ENCODE measurements around the gene ZDHHC9. TPM values are rescaled to one million over a fixed set of nuclear protein-coding genes. Genes with fewer than 3 reads are reported as not detected.
A peak's percentile ranks its signal among the peaks of the same experiment; 100 is the strongest.

ZDHHC9 gene
- total and polyA plus RNA-seq, 2 donors (not counting 1 experiment from before 2014, with no cell fraction given): 1.3 to 6.1 TPM

- TF ChIP-seq EZH2 (IDR thresholded peaks at IDR 0.05; ENCODE audit: borderline replicate concordance, insufficient read depth, low read depth, low read length, poor library complexity, severe bottlenecking): no peak
- TF ChIP-seq, protein P1, sequence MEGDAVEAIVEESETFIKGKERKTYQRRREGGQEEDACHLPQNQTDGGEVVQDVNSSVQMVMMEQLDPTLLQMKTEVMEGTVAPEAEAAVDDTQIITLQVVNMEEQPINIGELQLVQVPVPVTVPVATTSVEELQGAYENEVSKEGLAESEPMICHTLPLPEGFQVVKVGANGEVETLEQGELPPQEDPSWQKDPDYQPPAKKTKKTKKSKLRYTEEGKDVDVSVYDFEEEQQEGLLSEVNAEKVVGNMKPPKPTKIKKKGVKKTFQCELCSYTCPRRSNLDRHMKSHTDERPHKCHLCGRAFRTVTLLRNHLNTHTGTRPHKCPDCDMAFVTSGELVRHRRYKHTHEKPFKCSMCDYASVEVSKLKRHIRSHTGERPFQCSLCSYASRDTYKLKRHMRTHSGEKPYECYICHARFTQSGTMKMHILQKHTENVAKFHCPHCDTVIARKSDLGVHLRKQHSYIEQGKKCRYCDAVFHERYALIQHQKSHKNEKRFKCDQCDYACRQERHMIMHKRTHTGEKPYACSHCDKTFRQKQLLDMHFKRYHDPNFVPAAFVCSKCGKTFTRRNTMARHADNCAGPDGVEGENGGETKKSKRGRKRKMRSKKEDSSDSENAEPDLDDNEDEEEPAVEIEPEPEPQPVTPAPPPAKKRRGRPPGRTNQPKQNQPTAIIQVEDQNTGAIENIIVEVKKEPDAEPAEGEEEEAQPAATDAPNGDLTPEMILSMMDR (IDR thresholded peaks at IDR 0.05): no peak
- Mint-ChIP-seq H3K27ac (peak overlapping the region; percentile 89), H3K4me1 (peaks cover 52% of the 10 kb centered on the region), H3K27me3 (no peaks in the 10 kb centered on the region), H3K9me3 (ENCODE audit: insufficient read depth) (no peaks in the 10 kb centered on the region), H3K4me3 (peak overlapping the region; percentile 49)
- Histone ChIP-seq H3K79me2 (ENCODE audit: control insufficient read depth, insufficient read depth, low read length) (peaks cover 8% of the 10 kb centered on the region), H3K4me1 (ENCODE audit: control insufficient read depth in 2 of 2, insufficient read depth in 2 of 2, low read length in 2 of 2) (peaks cover 61 to 68% of the 10 kb centered on the region in 2 donors), H3K9me3 (ENCODE audit: control extremely low read depth in 1 of 3, control insufficient read depth in 2 of 3, insufficient read depth in 1 of 3, low read length in 2 of 3) (no peaks in the 10 kb centered on the region), H2AFZ (ENCODE audit: insufficient read depth, low read depth, low read length, poor library complexity, severe bottlenecking) (no peak overlapping the region), H3K9ac (ENCODE audit: low read length) (peak overlapping the region; percentile 9), H3K27ac (ENCODE audit: low read length in 2 of 2) (peak overlapping the region; percentile 60 to 72), H3K4me3 (ENCODE audit: control extremely low read depth in 1 of 5, extremely low read depth in 1 of 5, insufficient read depth in 1 of 5, low read depth in 2 of 5, low read length in 4 of 5) (peak overlapping the region in 1 of 5 experiments; percentile 10), H3K36me3 (replicated peaks in 1 of 2; ENCODE audit: control extremely low read depth in 1 of 2, control insufficient read depth in 1 of 2, extremely low read depth in 1 of 2, insufficient read depth in 2 of 2, low read length in 1 of 2) (no peaks in the 10 kb centered on the region), H3K27me3 (replicated peaks in 1 of 4; ENCODE audit: control extremely low read depth in 1 of 4, control insufficient read depth in 3 of 4, insufficient read depth in 4 of 4, low read length in 3 of 4) (no peaks in the 10 kb centered on the region), H3K4me2 (replicated peaks; ENCODE audit: low read depth, low read length, poor library complexity, severe bottlenecking) (peak overlapping the region; percentile 58), H4K20me1 (ENCODE audit: control insufficient read depth, insufficient read depth, low read length, poor library complexity, severe bottlenecking) (no peaks in the 10 kb centered on the region)
- WGBS (ENCODE audit: insufficient coverage): 71% methylated on average over 4 of the region's 8 CpGs
- CTCF ChIA-PET: interaction anchor here (0.8 to 1.7 kb wide), 4 partner anchors 13 to 91 kb away, joined by 3 to 11 read pairs (median 6); no protein-coding TSS in a partner anchor
- intact Hi-C loops (cut with micrococcal nuclease): loop anchor here (1.0 kb wide), 1 partner anchor 10 kb away; the partner anchor contains the start of gene SASH3
- no peak for ATAC-seq (ENCODE audit: low read depth)
- DNase-seq: peak; percentile 5
- POLR2A ChIA-PET: interaction anchor here (1.1 to 4.2 kb wide), 5 partner anchors 10 to 18 kb away, joined by 3 to 23 read pairs (median 8); partner anchors contain the start of gene SASH3
Measured at GRCh38 chrX:129768586-129769466, 74.9 kb downstream of the ZDHHC9 start.
